Cerebellar nuclear complex (tissue), 1 donor: ENCODE measurements around the gene LDB3.

Experiments used
- DNase-seq, 2 experiments: peaks; one replicate each; lab custom pipeline; 2025; lab: John Stamatoyannopoulos, UW

The LDB3 gene

GRCh38 chr10:86706401-86706841 lies 38.1 kb downstream of the LDB3 start:
- DNase-seq = no peak

GRCh38 chr10:86706977-86707376 lies 38.7 kb downstream of the LDB3 start:
- no peak for DNase-seq

- DNase-seq = no peak
These were observed 39.2 kb downstream of the LDB3 start for GRCh38 chr10:86707505-86707904.

- DNase-seq = no peak
These were observed 39.9 kb downstream of the LDB3 start for GRCh38 chr10:86708068-86708782.

GRCh38 chr10:86708783-86709380 lies 40.6 kb downstream of the LDB3 start:
- no peak for DNase-seq

- DNase-seq = no peak
These were observed 41.3 kb downstream of the LDB3 start for GRCh38 chr10:86709396-86710185.

GRCh38 chr10:86710987-86711512 lies 42.7 kb downstream of the LDB3 start:
- DNase-seq = peak in 1 of 2 experiments; percentile 40

- peak in 1 of 2 experiments; percentile 20 for DNase-seq
These were observed 43.4 kb downstream of the LDB3 start for GRCh38 chr10:86711513-86712316.

GRCh38 chr10:86712317-86712707 lies 44.0 kb downstream of the LDB3 start:
- DNase-seq = no peak

- no peak for DNase-seq
These were observed 47.0 kb downstream of the LDB3 start for GRCh38 chr10:86715156-86715795.

GRCh38 chr10:86715836-86716235 lies 47.5 kb downstream of the LDB3 start:
- DNase-seq = no peak

GRCh38 chr10:86716466-86716865 lies 48.2 kb downstream of the LDB3 start:
- DNase-seq = no peak

GRCh38 chr10:86718556-86718955 lies 50.2 kb downstream of the LDB3 start:
- DNase-seq = no peak

- DNase-seq = no peak
These were observed 52.9 kb downstream of the LDB3 start for GRCh38 chr10:86721232-86721631.

GRCh38 chr10:86723009-86723408 lies 54.7 kb downstream of the LDB3 start:
- no peak for DNase-seq

GRCh38 chr10:86724445-86724844 lies 56.1 kb downstream of the LDB3 start:
- DNase-seq = no peak

- no peak for DNase-seq
These were observed 57.8 kb downstream of the LDB3 start for GRCh38 chr10:86725980-86726676.

- no peak for DNase-seq
These were observed 58.3 kb downstream of the LDB3 start for GRCh38 chr10:86726677-86726999.

- DNase-seq = no peak
These were observed 59.2 kb downstream of the LDB3 start for GRCh38 chr10:86727470-86727869.

- no peak for DNase-seq
These were observed 59.7 kb downstream of the LDB3 start for GRCh38 chr10:86728056-86728455.

GRCh38 chr10:86729677-86730076 lies 61.4 kb downstream of the LDB3 start:
- no peak for DNase-seq
